Mesothelial cell of epicardium (in vitro differentiated cells): ENCODE results near the gene TTC24. TPM values are rescaled to one million over a fixed set of nuclear protein-coding genes. Genes with fewer than 3 reads are reported as not detected.

ENCODE experiments used
- DNase-seq, 2 experiments: peaks; one replicate each; pipeline ENCODE4 v3.0.0; 2021; ENCODE audit warnings: low spot score in 2 of 2; ENCODE audit not compliant: unreplicated experiment in 2 of 2
- H3K27ac Mint-ChIP-seq: 2 replicates; pipeline ENCODE4 v1.8.0; 2021; ENCODE audit warnings: mixed read lengths
- H3K27me3 Mint-ChIP-seq: 2 replicates; pipeline ENCODE4 v1.8.0; 2021; ENCODE audit warnings: low read depth, mixed read lengths
- H3K36me3 Mint-ChIP-seq: 2 replicates; pipeline ENCODE4 v1.8.0; 2021; ENCODE audit warnings: mixed read lengths
- H3K4me1 Mint-ChIP-seq: 2 replicates; pipeline ENCODE4 v1.8.0; 2021; ENCODE audit warnings: mixed read lengths
- H3K4me3 Mint-ChIP-seq: 2 replicates; pipeline ENCODE4 v1.8.0; 2021; ENCODE audit warnings: mild to moderate bottlenecking, moderate library complexity, mixed read lengths
- H3K9me3 Mint-ChIP-seq: 2 replicates; pipeline ENCODE4 v1.8.0; 2021; ENCODE audit warnings: mixed read lengths
- total RNA-seq: library from RNA; stranded (reverse); gene quantifications from 3 replicates; pipeline ENCODE4 v1.2.1, GENCODE V29; 2021
- TF ChIP-seq, protein P1 (sequence below): fragments of 200-600 bp; sonication (generic); IDR thresholded peaks from one replicate; pipeline ENCODE4 v1.5.0; 2021; ENCODE audit warnings: antibody characterized with exemption; ENCODE audit not compliant: unreplicated experiment

The TTC24 gene
- total RNA-seq, 1 donor from 2014 or later: not detected

DNA sequence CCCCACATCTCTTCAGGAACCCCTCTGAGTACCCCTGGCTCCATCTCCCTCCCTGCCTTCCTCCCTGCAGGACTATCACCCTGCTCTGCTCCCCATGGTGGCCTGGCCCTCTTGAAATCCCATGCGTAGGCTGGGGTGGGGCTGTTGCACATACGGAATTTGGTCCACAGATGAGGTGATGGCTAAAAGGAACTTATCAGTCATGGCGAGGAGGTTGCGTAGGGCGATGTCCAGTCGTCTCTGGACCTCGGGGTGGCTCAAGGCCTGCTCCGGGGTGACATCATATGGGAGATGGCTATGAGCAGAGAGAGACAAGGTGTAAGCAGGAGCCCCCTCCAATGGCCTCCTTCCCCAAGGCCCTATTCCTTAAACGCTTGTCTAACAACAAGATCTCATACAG lies 42.5 kb upstream of the TTC24 start:
- no peaks in the 10 kb centered on the region for H3K9me3 Mint-ChIP-seq
- no peaks in the 10 kb centered on the region for H3K27me3 Mint-ChIP-seq
- H3K27ac Mint-ChIP-seq: no peak overlapping the region
- DNase-seq: no peak
- peaks cover 12% of the 10 kb centered on the region for H3K36me3 Mint-ChIP-seq
- H3K4me3 Mint-ChIP-seq: no peak overlapping the region
- no peaks in the 10 kb centered on the region for H3K4me1 Mint-ChIP-seq
- TF ChIP-seq, protein P1, sequence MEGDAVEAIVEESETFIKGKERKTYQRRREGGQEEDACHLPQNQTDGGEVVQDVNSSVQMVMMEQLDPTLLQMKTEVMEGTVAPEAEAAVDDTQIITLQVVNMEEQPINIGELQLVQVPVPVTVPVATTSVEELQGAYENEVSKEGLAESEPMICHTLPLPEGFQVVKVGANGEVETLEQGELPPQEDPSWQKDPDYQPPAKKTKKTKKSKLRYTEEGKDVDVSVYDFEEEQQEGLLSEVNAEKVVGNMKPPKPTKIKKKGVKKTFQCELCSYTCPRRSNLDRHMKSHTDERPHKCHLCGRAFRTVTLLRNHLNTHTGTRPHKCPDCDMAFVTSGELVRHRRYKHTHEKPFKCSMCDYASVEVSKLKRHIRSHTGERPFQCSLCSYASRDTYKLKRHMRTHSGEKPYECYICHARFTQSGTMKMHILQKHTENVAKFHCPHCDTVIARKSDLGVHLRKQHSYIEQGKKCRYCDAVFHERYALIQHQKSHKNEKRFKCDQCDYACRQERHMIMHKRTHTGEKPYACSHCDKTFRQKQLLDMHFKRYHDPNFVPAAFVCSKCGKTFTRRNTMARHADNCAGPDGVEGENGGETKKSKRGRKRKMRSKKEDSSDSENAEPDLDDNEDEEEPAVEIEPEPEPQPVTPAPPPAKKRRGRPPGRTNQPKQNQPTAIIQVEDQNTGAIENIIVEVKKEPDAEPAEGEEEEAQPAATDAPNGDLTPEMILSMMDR: no peak

- DNase-seq: no peak
- no peaks in the 10 kb centered on the region for H3K27me3 Mint-ChIP-seq
- H3K36me3 Mint-ChIP-seq: peaks cover 12% of the 10 kb centered on the region
- H3K27ac Mint-ChIP-seq: no peak overlapping the region
- H3K4me3 Mint-ChIP-seq: no peak overlapping the region
- H3K9me3 Mint-ChIP-seq: no peaks in the 10 kb centered on the region
- TF ChIP-seq, protein P1: no peak
- peaks cover 7% of the 10 kb centered on the region for H3K4me1 Mint-ChIP-seq
Measured at GRCh38 chr1:156538711-156539440, 40.6 kb upstream of the TTC24 start.

GRCh38 chr1:156539818-156540355 lies 39.6 kb upstream of the TTC24 start:
- Mint-ChIP-seq H3K27me3 (no peaks in the 10 kb centered on the region), H3K4me1 (peaks cover 7% of the 10 kb centered on the region), H3K36me3 (peaks cover 12% of the 10 kb centered on the region), H3K9me3 (no peaks in the 10 kb centered on the region), H3K4me3 (no peak overlapping the region), H3K27ac (no peak overlapping the region)
- TF ChIP-seq, protein P1: no peak
- DNase-seq: no peak

DNA sequence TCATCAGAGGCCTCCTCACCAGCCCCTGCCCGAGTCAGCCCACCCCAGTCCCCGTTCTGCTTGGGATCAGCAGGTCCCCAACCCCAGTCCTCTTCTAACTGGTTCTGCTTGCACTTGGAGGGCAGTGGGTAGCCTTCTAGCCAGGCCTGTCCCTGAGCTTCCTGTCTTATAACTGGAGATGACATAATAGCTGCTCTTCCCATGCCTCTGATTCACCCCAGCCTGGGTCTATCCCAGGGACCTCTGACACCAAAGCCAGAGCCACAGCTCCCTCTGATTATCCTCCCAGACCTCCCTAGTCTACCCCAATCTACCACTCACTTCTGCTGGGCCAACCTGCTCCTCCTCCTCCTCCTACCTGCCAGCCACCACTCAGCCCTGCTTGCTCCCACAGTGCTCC lies 38.6 kb upstream of the TTC24 start:
- peaks cover 7% of the 10 kb centered on the region for H3K4me1 Mint-ChIP-seq
- H3K4me3 Mint-ChIP-seq: no peak overlapping the region
- no peak for DNase-seq
- H3K27ac Mint-ChIP-seq: no peak overlapping the region
- TF ChIP-seq, protein P1: no peak
- no peaks in the 10 kb centered on the region for H3K9me3 Mint-ChIP-seq
- H3K36me3 Mint-ChIP-seq: peaks cover 12% of the 10 kb centered on the region
- no peaks in the 10 kb centered on the region for H3K27me3 Mint-ChIP-seq

DNA sequence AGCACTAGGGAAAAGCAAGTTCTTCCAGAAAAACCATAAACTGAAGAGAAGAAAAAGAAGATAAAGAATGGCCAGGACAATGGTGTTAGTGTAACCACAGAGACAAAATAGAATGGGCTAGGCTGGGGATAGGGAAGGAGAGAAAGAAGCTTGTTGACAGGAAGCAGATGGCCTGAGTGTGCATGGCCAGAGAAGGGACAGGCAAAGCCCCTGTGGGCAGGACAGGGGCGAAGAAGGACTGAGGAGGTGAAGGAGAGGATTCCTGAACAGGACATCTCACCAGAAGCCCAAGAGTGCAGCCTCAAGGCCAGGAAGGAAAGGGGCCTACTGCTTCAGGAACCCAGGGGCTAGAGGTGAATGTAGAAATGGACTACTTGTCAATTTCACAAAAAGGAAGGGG lies 36.5 kb upstream of the TTC24 start:
- Mint-ChIP-seq H3K36me3 (peaks cover 9% of the 10 kb centered on the region), H3K27ac (peak overlapping the region; percentile 36), H3K27me3 (no peaks in the 10 kb centered on the region), H3K4me1 (peaks cover 7% of the 10 kb centered on the region), H3K4me3 (no peak overlapping the region), H3K9me3 (no peaks in the 10 kb centered on the region)
- no peak for DNase-seq
- TF ChIP-seq, protein P1: no peak
